Neural progenitor cell (in vitro differentiated cells): ENCODE data around the gene TNNC2. TPM values are rescaled to one million over a fixed set of nuclear protein-coding genes. Genes with fewer than 3 reads are reported as not detected.

Experiments used
- DNase-seq: peaks from one replicate; pipeline ENCODE4 v3.0.0-alpha.2; 2016; ENCODE audit warnings: low spot score
- H2AFZ ChIP-seq: fragments of 200-600 bp; sonication (generic); replicated peaks from 2 replicates; pipeline ENCODE4 v1.6.1; 2016; ENCODE audit warnings: antibody characterized with exemption
- H3F3A ChIP-seq: fragments of 200-600 bp; sonication (generic); 2 replicates; pipeline ENCODE4 v1.6.1; 2016; ENCODE audit warnings: antibody characterized with exemption, low read depth
- H3K27ac ChIP-seq: fragments of 200-600 bp; sonication (generic); 2 replicates; pipeline ENCODE4 v1.5.1; 2016; ENCODE audit warnings: mild to moderate bottlenecking
- H3K27me3 ChIP-seq: fragments of 200-600 bp; sonication (generic); 2 replicates; pipeline ENCODE4 v1.6.1; 2016; ENCODE audit warnings: mild to moderate bottlenecking, moderate library complexity
- H3K36me3 ChIP-seq: fragments of 200-600 bp; sonication (generic); 2 replicates; pipeline ENCODE4 v1.5.1; 2016
- H3K4me1 ChIP-seq: fragments of 200-600 bp; sonication (generic); 2 replicates; pipeline ENCODE4 v1.6.1; 2016; ENCODE audit warnings: mixed run types
- H3K4me2 ChIP-seq: fragments of 200-600 bp; sonication (generic); 2 replicates; pipeline ENCODE4 v1.6.1; 2016
- H3K4me3 ChIP-seq: fragments of 200-600 bp; sonication (generic); 2 replicates; pipeline ENCODE4 v1.5.1; 2016
- H3K79me2 ChIP-seq: fragments of 200-600 bp; sonication (generic); 2 replicates; pipeline ENCODE4 v1.6.1; 2016; ENCODE audit warnings: low read depth
- H3K9ac ChIP-seq: fragments of 200-600 bp; sonication (generic); 2 replicates; pipeline ENCODE4 v1.6.1; 2016
- H3K9me3 ChIP-seq: fragments of 200-600 bp; sonication (generic); 2 replicates; pipeline ENCODE4 v1.5.1; 2016; ENCODE audit warnings: low read depth
- H4K20me1 ChIP-seq: fragments of 200-600 bp; sonication (generic); 2 replicates; pipeline ENCODE4 v1.6.1; 2016; ENCODE audit warnings: low read depth
- H3K27ac Mint-ChIP-seq: 3 replicates; pipeline ENCODE4 v1.8.0; 2021; ENCODE audit warnings: mixed read lengths
- H3K27me3 Mint-ChIP-seq: 2 replicates; pipeline ENCODE4 v1.8.0; 2022; ENCODE audit warnings: low read depth, mild to moderate bottlenecking, inconsistent platforms, moderate library complexity, mixed read lengths; ENCODE audit not compliant: insufficient read depth
- H3K36me3 Mint-ChIP-seq: 3 replicates; pipeline ENCODE4 v1.8.0; 2021; ENCODE audit warnings: mixed read lengths
- H3K4me1 Mint-ChIP-seq: 3 replicates; pipeline ENCODE4 v1.8.0; 2021; ENCODE audit warnings: mixed read lengths
- H3K4me3 Mint-ChIP-seq: 3 replicates; pipeline ENCODE4 v1.8.0; 2021; ENCODE audit warnings: mild to moderate bottlenecking, moderate library complexity, mixed read lengths
- H3K9me3 Mint-ChIP-seq: 3 replicates; pipeline ENCODE4 v1.8.0; 2020; ENCODE audit warnings: mixed read lengths
- CTCF ChIP-seq: fragments of 200-600 bp; sonication (generic); IDR thresholded peaks from 2 replicates; pipeline ENCODE4 v1.5.1; 2017; ENCODE audit warnings: antibody characterized with exemption, mild to moderate bottlenecking
- EZH2 ChIP-seq: fragments of 200-600 bp; sonication (generic); IDR thresholded peaks from 2 replicates; pipeline ENCODE4 v1.6.1; 2017; ENCODE audit warnings: antibody characterized with exemption, mild to moderate bottlenecking, moderate library complexity
- EZH2phosphoT487 ChIP-seq: fragments of 200-600 bp; sonication (generic); IDR thresholded peaks from 2 replicates; pipeline ENCODE4 v1.6.1; 2017; ENCODE audit warnings: antibody characterized with exemption
- total RNA-seq: library from RNA; depleted of rRNA; stranded (reverse); fragments of >200 nt; gene quantifications from 2 replicates; pipeline ENCODE4 v1.2.3, GENCODE V29; 2015; ENCODE audit warnings: low replicate concordance

The TNNC2 gene
- total RNA-seq, 1 donor from 2014 or later, result not detected

GRCh38 chr20:45823949-45824835, 2.9 kb downstream of the TNNC2 start:
- no peaks in the 10 kb centered on the region for H3F3A ChIP-seq
- Mint-ChIP-seq H3K27me3 (peaks cover 11% of the 10 kb centered on the region), H3K27ac (no peak overlapping the region), H3K4me1 (peaks cover 22% of the 10 kb centered on the region), H3K36me3 (no peaks in the 10 kb centered on the region), H3K4me3 (no peak overlapping the region), H3K9me3 (no peaks in the 10 kb centered on the region)
- no peaks in the 10 kb centered on the region for H3K36me3 ChIP-seq
- H3K27me3 ChIP-seq, result peaks cover 28% of the 10 kb centered on the region
- H3K27ac ChIP-seq, result no peak overlapping the region
- H4K20me1 ChIP-seq, result no peaks in the 10 kb centered on the region
- no peak overlapping the region for H3K4me3 ChIP-seq
- H3K9ac ChIP-seq, result no peak overlapping the region
- peak; percentile 66 for DNase-seq
- peaks cover 5% of the 10 kb centered on the region for H3K4me1 ChIP-seq
- TF ChIP-seq EZH2 (no peak), EZH2phosphoT487 (no peak), CTCF (peak; percentile 52)
- H2AFZ ChIP-seq, result peak overlapping the region; percentile 91
- no peaks in the 10 kb centered on the region for H3K9me3 ChIP-seq
- H3K4me2 ChIP-seq, result peak overlapping the region; percentile 59
- no peaks in the 10 kb centered on the region for H3K79me2 ChIP-seq

- H3K9ac ChIP-seq, result no peak overlapping the region
- no peaks in the 10 kb centered on the region for H3K79me2 ChIP-seq
- no peaks in the 10 kb centered on the region for H3K36me3 Mint-ChIP-seq
- H3K9me3 Mint-ChIP-seq, result no peaks in the 10 kb centered on the region
- TF ChIP-seq EZH2, result no peak
- no peak for TF ChIP-seq EZH2phosphoT487
- no peak for TF ChIP-seq CTCF
- peaks cover 28% of the 10 kb centered on the region for H3K27me3 ChIP-seq
- no peak overlapping the region for H3K4me3 ChIP-seq
- H4K20me1 ChIP-seq, result no peaks in the 10 kb centered on the region
- H3K4me2 ChIP-seq, result no peak overlapping the region
- no peak for DNase-seq
- H3K4me3 Mint-ChIP-seq, result no peak overlapping the region
- H3K27ac Mint-ChIP-seq, result peak overlapping the region; percentile 42
- H3K4me1 ChIP-seq, result no peaks in the 10 kb centered on the region
- peaks cover 8% of the 10 kb centered on the region for H3F3A ChIP-seq
- H3K4me1 Mint-ChIP-seq, result peaks cover 18% of the 10 kb centered on the region
- no peak overlapping the region for H3K27ac ChIP-seq
- no peaks in the 10 kb centered on the region for H3K36me3 ChIP-seq
- no peak overlapping the region for H2AFZ ChIP-seq
- no peaks in the 10 kb centered on the region for H3K9me3 ChIP-seq
- H3K27me3 Mint-ChIP-seq, result peaks cover 11% of the 10 kb centered on the region
Observed at GRCh38 chr20:45822857-45823256, 4.3 kb downstream of the TNNC2 start.

DNA sequence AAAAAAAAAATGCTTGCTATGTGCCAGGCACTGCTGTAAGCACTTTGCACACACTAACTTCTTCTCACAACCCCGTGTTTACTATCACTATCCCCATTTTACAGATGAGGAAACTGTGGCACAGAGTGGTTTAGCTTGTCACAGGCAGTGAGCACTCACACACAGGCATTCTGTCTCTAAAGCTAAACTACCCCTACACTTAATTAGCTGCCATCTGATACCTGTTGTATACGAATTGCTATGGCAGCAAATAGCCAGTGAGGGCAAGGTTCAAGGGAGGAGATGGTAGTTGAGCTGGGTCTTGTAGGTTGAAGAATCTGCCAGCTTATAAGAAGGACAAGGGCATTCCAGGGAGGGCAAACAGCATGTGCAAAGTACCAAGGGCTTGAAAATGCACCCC, 5.2 kb downstream of the TNNC2 start:
- H3K4me3 Mint-ChIP-seq, result no peak overlapping the region
- H3K9me3 Mint-ChIP-seq, result no peaks in the 10 kb centered on the region
- Histone ChIP-seq H3K36me3 (no peaks in the 10 kb centered on the region), H3K4me1 (no peaks in the 10 kb centered on the region), H3K9me3 (no peaks in the 10 kb centered on the region), H3K9ac (no peak overlapping the region), H3K4me3 (no peak overlapping the region), H2AFZ (no peak overlapping the region), H3K27ac (no peak overlapping the region), H3K79me2 (no peaks in the 10 kb centered on the region), H4K20me1 (peaks cover 5% of the 10 kb centered on the region), H3F3A (peaks cover 17% of the 10 kb centered on the region), H3K27me3 (peaks cover 28% of the 10 kb centered on the region), H3K4me2 (no peak overlapping the region)
- TF ChIP-seq CTCF (no peak), EZH2 (no peak), EZH2phosphoT487 (no peak)
- H3K36me3 Mint-ChIP-seq, result peaks cover under 1% of the 10 kb centered on the region
- no peak overlapping the region for H3K27ac Mint-ChIP-seq
- peaks cover 11% of the 10 kb centered on the region for H3K27me3 Mint-ChIP-seq
- no peak for DNase-seq
- H3K4me1 Mint-ChIP-seq, result peaks cover 17% of the 10 kb centered on the region
